HL-60 (cell line): ENCODE measurements around the gene MEG3.

Source experiments
- DNase-seq, 2 experiments: peaks; one replicate each; pipeline ENCODE4 v3.0.0-alpha.2; 2010 to 2020; ENCODE audit warnings: low read depth in 1 of 2, low spot score in 1 of 2
- H3K27ac ChIP-seq: fragments of 250-450 bp; sonication (Bioruptor Pico); replicated peaks from 2 replicates; pipeline ENCODE4 v1.5.1; 2020; ENCODE audit warnings: mild to moderate bottlenecking, moderate library complexity
- H3K27me3 ChIP-seq: fragments of 250-450 bp; sonication (Bioruptor Pico); 2 replicates; pipeline ENCODE4 v1.5.1; 2021; ENCODE audit warnings: mild to moderate bottlenecking, moderate library complexity; ENCODE audit not compliant: insufficient read depth, poor library complexity, severe bottlenecking
- H3K4me3 ChIP-seq: replicated peaks from 2 replicates; pipeline ENCODE4 v1.5.1; 2011; ENCODE audit warnings: mild to moderate bottlenecking, control low read depth, low read length; ENCODE audit not compliant: insufficient read depth
- GABPA ChIP-seq: IDR thresholded peaks from 2 replicates; pipeline ENCODE4 v1.6.1; 2012; ENCODE audit warnings: low read depth
- POLR2AphosphoS5 ChIP-seq: IDR thresholded peaks from 2 replicates; pipeline ENCODE4 v1.6.1; 2012; ENCODE audit warnings: low read depth
- REST ChIP-seq: IDR thresholded peaks from 2 replicates; pipeline ENCODE4 v1.6.1; 2012; ENCODE audit warnings: low read depth; ENCODE audit not compliant: insufficient replicate concordance
- SPI1 ChIP-seq: IDR thresholded peaks from 2 replicates; pipeline ENCODE4 v1.6.1; 2012; ENCODE audit warnings: low read depth, mild to moderate bottlenecking, borderline replicate concordance
- TF ChIP-seq, protein P1 (sequence below): IDR thresholded peaks from one replicate; pipeline ENCODE4 v1.5.1; 2011; ENCODE audit warnings: low read length, control low read depth, inconsistent platforms; ENCODE audit not compliant: insufficient read depth

Gene MEG3

DNA sequence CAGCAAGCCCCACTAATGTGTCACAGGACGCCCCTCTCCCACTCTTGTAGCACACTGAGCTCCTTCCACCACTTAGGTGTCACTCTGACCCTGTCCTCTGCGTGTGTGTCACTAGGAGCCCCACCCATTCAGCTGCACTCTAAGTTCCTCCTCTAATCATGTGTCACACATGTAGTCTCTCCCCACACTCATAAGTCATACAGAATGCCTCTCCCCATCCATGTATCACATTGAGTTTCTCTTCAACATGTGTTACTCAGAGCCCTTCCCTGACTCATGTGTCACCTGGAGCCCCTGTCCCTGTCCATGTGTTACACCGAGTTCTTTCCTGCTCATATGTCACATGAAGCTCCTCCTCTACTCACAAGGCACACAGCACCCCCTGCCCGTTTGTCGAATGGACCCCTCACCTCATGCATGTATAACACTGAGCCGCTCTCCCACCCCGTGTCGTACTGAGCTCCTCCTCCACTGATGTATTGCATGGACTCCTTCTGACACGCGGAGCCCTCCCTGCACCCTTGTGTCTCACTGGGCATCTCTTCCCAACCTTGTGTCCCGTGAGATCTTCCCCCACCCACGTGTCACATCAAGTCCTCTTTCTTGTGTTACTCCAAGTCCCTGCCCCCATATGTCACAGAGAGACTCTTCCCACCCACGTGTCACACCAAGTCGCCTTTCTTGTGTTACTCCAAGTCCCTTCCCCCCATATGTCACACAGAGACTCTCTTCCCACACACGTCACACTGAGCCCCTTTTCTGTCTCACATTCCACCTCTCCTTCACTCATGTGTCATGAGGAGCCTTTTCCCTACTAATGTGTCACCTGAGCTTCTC lies 46.6 kb downstream of the MEG3 start:
- DNase-seq, result no peak
- Histone ChIP-seq H3K27me3 (no peaks in the 10 kb centered on the region), H3K27ac (no peak overlapping the region), H3K4me3 (no peak overlapping the region)
- TF ChIP-seq, protein P1, sequence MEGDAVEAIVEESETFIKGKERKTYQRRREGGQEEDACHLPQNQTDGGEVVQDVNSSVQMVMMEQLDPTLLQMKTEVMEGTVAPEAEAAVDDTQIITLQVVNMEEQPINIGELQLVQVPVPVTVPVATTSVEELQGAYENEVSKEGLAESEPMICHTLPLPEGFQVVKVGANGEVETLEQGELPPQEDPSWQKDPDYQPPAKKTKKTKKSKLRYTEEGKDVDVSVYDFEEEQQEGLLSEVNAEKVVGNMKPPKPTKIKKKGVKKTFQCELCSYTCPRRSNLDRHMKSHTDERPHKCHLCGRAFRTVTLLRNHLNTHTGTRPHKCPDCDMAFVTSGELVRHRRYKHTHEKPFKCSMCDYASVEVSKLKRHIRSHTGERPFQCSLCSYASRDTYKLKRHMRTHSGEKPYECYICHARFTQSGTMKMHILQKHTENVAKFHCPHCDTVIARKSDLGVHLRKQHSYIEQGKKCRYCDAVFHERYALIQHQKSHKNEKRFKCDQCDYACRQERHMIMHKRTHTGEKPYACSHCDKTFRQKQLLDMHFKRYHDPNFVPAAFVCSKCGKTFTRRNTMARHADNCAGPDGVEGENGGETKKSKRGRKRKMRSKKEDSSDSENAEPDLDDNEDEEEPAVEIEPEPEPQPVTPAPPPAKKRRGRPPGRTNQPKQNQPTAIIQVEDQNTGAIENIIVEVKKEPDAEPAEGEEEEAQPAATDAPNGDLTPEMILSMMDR, result no peak
- TF ChIP-seq POLR2AphosphoS5 (no peak), REST (no peak)

GRCh38 chr14:100873096-100873482 lies 47.2 kb downstream of the MEG3 start:
- no peak for TF ChIP-seq SPI1
- TF ChIP-seq GABPA, result no peak
- Histone ChIP-seq H3K27me3 (no peaks in the 10 kb centered on the region), H3K4me3 (no peak overlapping the region), H3K27ac (no peak overlapping the region)
- DNase-seq, result no peak

DNA sequence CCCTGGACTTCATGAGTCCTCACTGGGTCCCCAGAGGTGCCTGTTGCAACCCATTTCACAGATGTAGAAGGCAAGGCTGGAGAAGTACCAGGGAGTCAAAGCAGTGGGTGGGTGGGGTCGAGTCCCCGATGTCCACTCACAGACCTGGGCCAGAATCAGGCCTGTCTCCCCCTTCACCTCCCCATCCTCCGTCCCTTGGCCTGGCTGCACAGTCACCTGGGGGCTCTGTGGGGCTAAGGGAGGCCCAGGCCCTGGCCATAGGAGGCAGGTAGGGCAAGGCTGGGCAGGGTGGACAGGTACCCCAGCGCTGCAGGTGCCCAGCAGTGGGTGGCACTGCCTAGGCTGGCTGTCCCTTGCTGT lies 48.1 kb downstream of the MEG3 start:
- no peak overlapping the region for H3K4me3 ChIP-seq
- no peak overlapping the region for H3K27ac ChIP-seq
- H3K27me3 ChIP-seq, result no peaks in the 10 kb centered on the region
- no peak for DNase-seq
- TF ChIP-seq GABPA (no peak), REST (no peak), SPI1 (no peak), POLR2AphosphoS5 (no peak)
- TF ChIP-seq, protein P1, result no peak

DNA sequence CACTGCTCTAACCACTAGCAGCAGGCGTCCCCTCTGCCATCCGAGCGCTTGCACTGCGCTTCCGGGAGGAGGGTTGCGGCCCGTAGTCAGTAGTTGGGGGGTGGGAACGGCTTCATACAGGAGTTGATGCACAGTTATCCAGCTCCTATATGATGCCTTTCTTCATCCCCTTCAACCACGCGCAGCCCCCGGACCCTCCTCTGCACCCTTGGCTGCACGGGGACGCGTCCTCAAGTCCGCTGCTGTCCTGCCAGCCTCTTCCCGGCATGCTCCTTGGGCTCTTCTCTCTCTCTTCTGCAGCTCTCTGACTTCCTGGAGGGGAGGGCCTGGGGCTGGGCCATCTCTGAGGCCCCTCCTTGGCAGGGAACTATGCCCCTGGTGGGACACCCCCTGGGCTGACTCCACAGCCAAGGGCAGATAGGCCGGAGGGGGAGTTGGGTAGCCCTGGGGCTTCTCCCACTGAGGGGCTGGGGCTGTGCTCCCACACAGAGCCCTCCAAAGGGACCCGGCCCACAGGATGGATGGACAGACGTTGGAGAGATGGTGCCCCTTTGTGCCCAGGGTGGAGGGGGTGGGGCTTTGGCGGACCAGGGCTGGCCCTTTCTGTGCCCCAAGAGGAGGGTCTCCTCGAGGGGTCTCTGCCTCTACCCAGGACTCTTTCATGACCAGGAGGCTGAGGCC lies 48.6 kb downstream of the MEG3 start:
- H3K4me3 ChIP-seq, result no peak overlapping the region
- no peaks in the 10 kb centered on the region for H3K27me3 ChIP-seq

More for the DNA sequence above, 48.6 kb downstream of the MEG3 start:
- H3K27ac ChIP-seq, result no peak overlapping the region
- DNase-seq, result no peak
- TF ChIP-seq REST (no peak), POLR2AphosphoS5 (no peak), GABPA (no peak), SPI1 (no peak)
- TF ChIP-seq, protein P1, result no peak
